ENCODE results near the gene POLR2L.

POLR2L gene

GRCh38 chr11:837990-838307 is 4.4 kb downstream of the POLR2L start:
- Histone ChIP-seq H3K4me3 (no peak overlapping the region), H3K27ac (peak overlapping the region in 1 of 2 donors; percentile 68)
- no peak for TF ChIP-seq CTCF (IDR thresholded peaks at IDR 0.05)
- DNase-seq (ENCODE audit: low spot score) = no peak

- no peak for DNase-seq (ENCODE audit: low spot score)
- peak overlapping the region in 1 of 2 donors; percentile 68 for H3K27ac ChIP-seq
- TF ChIP-seq CTCF (IDR thresholded peaks at IDR 0.05) = no peak
- H3K4me3 ChIP-seq = no peak overlapping the region
Measured at GRCh38 chr11:837189-837989, 4.9 kb downstream of the POLR2L start.

GRCh38 chr11:836700-837099 is 5.6 kb downstream of the POLR2L start:
- H3K27ac ChIP-seq = peak overlapping the region in 1 of 2 donors; percentile 68
- TF ChIP-seq CTCF (IDR thresholded peaks at IDR 0.05) = no peak
- DNase-seq (ENCODE audit: low spot score) = no peak
- no peak overlapping the region for H3K4me3 ChIP-seq

- Histone ChIP-seq H3K27ac (peak overlapping the region; percentile 68 to 92), H3K4me3 (no peak overlapping the region)
- DNase-seq (ENCODE audit: low spot score) = no peak
- no peak for TF ChIP-seq CTCF (IDR thresholded peaks at IDR 0.05)
Measured at GRCh38 chr11:836274-836673, 6.1 kb downstream of the POLR2L start.

- no peak for TF ChIP-seq CTCF (IDR thresholded peaks at IDR 0.05)
- peak overlapping the region; percentile 92 to 99 for H3K27ac ChIP-seq
- H3K4me3 ChIP-seq = peak overlapping the region; percentile 76
- peak; percentile 94 for DNase-seq (ENCODE audit: low spot score)
Measured at GRCh38 chr11:834371-835316, 7.7 kb downstream of the POLR2L start.

GRCh38 chr11:833849-834311 is 8.4 kb downstream of the POLR2L start:
- peak overlapping the region; percentile 76 for H3K4me3 ChIP-seq
- no peak for DNase-seq (ENCODE audit: low spot score)
- no peak for TF ChIP-seq CTCF (IDR thresholded peaks at IDR 0.05)

More at GRCh38 chr11:833849-834311, 8.4 kb downstream of the POLR2L start:
- H3K27ac ChIP-seq = peak overlapping the region; percentile 92 to 99
